HG02759 (cell line): ENCODE results near the gene ITGA11.
"Not testable (repeated sequence)": the region's sequence is repeated elsewhere in the genome, so short reads cannot be mapped to it uniquely, and the experiment has no call there.

Source experiments
- ATAC-seq: cut with Tn5 transposase; IDR thresholded peaks from one replicate; pipeline ENCODE4 v1.9.1; 2021; ENCODE audit warnings: mild to moderate bottlenecking, moderate library complexity; ENCODE audit not compliant: unreplicated experiment

Gene ITGA11

GRCh38 chr15:68427366-68427765 lies 4.6 kb downstream of the ITGA11 start:
- ATAC-seq = no peak

DNA sequence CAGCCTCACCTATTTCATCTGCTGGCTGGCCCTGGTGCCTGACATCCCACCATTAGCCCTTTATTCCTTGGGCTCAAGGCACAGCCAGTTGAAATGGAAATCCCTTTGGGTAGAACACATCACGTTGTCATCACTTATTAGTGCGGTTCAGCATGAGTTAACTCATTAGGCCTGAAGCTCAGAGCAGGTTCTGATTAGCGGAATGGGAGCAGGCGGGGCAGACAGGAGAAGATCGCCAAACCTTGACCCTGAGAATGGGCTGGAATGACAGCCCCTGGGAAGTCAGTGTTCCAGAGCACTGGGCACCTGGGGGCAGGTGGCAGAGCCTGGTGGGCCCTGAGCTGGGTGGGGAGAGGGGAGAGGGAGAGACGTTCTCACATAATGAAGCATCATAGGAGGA lies 5.8 kb downstream of the ITGA11 start:
- no peak for ATAC-seq

GRCh38 chr15:68425428-68426060 lies 6.4 kb downstream of the ITGA11 start:
- ATAC-seq = no peak

- ATAC-seq = no peak
Measured at GRCh38 chr15:68424754-68425390, 7.1 kb downstream of the ITGA11 start.

DNA sequence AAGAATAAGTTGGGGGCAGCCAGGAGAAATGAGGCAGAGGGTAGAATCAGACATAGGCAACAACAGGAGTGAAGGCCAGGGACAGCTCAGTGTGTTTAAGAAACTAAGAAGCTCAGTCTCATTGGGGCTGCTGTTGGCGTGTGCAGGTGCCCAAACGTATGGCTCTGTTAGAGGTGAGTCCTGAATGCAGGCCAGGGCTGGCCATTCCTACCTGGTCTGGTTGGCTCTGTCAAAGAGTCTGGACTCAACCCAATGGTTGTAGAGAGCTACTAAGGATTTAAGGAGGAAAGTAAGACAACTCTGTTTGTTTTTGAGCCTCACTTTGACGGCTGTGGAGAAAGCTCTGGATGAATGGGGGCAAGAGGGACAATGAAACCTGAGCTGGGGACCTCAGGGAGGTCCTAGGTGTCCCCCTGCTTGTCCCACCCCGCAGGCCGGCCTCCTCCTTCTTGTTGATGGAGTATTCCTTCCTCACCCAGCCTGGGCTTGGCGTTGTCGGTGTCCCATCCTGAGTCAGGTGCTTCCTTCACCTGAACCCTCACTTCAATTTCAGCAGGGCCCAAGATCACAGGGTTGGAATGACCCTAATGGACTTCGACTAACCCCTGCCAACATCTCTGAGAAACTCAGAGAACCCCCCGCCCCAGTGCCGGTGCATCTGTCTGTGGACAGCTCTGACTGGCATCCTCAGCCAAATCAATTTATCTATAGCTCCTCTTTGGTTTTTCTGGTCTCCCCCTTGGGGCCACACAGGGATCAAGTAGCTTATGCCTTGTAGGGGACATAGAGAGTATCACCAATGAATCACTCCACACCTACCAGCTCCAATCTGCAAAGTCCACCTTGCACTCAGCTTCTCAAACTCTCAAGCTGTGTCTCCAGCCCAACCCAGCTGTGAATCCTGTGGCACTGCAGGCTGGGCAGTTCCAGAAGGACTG lies 8.3 kb downstream of the ITGA11 start:
- no peak for ATAC-seq

GRCh38 chr15:68422403-68423145 lies 9.4 kb downstream of the ITGA11 start:
- ATAC-seq = not testable (repeated sequence)

DNA sequence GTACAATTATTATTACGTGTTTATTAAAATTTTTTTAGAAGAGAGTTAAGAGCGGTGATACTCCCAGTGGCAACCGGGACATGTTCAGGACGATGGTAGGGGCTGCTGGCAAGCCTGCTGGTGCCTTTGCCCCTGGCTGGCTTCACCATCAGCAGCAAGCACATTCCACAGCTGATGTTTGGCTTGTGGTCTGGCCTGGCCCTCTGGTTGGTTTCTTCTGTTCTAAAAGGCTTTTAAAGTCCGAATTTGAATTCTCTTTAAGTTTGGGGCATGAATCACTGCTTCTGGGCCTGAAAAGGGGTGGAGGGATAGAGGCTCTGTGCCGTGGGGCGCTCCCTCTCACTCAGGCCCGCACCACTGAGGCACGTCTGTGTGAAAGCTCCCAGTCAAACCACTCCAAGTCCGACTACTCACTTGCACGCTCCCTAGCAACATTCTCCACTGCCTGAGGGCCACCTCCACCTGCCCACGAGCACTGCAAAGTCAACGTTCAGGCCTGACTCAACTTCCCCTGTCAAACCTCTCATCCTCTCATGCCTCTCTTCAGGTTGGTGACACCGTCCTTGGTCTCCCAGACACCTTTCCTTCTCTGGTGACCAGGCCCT lies 10.1 kb downstream of the ITGA11 start:
- no peak for ATAC-seq

- no peak for ATAC-seq
Measured at GRCh38 chr15:68421115-68421551, 10.8 kb downstream of the ITGA11 start.

- no peak for ATAC-seq
Measured at GRCh38 chr15:68420186-68420684, 11.7 kb downstream of the ITGA11 start.

- no peak for ATAC-seq
Measured at GRCh38 chr15:68419301-68420175, 12.4 kb downstream of the ITGA11 start.

DNA sequence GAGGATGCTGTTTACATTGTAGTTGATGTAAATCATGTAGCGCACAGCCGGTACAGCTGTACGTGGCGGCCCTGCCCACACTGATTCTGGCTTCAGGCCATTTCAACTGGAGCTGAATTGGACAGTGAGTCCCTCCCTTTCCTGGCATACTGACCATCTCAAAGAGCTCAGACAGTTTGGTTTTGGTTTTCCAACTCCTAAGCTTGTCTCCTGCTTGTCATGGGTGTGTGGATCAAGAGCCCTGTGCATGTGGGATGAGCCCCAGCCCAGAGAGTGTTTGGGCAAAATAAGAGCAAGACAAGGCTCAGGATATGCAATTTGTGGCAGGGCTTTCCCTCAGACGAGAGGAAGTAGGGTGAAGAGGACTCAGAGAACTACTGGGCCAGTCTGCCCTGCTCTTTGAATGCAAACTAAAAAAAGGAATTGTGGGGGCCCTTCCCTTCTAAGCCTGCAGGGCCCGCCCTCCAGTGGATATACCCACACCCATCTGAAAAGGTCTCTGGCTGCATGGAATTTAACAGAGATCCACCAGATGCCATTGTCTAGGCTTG lies 13.3 kb downstream of the ITGA11 start:
- ATAC-seq = no peak

DNA sequence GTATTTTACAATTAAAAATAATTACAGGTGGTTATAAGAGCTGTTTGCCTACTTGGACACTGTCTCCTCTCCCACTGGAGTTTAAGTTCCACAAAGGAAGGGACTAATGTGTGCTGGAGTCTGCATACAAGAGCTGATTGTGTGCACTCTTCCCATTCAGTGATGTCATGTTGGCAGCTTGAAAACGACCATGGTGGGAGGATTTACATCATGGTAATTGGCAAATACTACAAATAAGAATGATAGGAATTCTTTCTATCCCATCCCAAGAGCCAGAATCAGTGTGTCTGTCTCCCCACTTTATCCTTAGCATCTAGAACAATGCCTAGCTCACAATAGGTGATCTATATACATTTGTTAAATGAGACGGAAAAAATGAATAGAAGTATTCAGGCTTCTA lies 14.1 kb downstream of the ITGA11 start:
- ATAC-seq = no peak

- no peak for ATAC-seq
Measured at GRCh38 chr15:68417051-68417450, 14.9 kb downstream of the ITGA11 start.

DNA sequence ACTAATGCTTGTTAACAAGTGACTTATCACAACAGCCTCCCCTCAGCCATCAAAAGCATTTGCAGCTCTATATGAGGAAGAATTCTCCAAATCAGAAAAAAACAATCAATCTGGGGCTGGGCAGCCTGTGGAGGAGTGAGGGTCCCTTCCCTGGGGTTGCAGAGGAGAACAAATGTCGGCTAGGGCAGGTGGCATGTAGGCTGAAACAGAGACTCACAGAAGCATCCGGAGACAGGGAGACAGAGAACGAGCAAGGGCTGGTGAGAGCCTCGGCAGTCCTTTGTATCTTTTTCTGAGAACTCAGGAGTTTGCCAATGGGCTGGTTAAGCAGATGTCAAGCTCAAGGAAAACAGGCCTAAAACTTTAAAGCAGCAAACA lies 15.8 kb downstream of the ITGA11 start:
- no peak for ATAC-seq

GRCh38 chr15:68415501-68416157 lies 16.3 kb downstream of the ITGA11 start:
- no peak for ATAC-seq

DNA sequence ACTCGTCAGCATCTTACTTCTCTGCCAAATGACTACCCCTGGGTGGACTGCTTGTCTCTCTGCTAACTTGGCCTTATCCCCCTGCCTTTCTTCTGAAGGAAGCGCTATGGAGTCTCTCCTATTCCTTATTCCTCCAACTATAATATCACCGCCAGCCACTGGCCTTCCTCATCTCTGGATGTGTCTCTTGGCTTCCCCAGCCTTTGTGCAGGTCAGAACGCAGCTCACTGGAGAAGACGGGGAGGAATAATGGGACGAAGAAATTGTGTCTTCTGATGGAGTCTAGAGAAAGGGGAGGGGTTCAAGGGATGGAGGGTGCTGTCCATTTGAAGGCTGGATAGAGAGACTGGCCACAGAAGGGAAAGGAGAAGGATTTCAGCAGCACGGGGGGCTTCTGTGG lies 16.9 kb downstream of the ITGA11 start:
- no peak for ATAC-seq

GRCh38 chr15:68414591-68414990 lies 17.4 kb downstream of the ITGA11 start:
- ATAC-seq = no peak

DNA sequence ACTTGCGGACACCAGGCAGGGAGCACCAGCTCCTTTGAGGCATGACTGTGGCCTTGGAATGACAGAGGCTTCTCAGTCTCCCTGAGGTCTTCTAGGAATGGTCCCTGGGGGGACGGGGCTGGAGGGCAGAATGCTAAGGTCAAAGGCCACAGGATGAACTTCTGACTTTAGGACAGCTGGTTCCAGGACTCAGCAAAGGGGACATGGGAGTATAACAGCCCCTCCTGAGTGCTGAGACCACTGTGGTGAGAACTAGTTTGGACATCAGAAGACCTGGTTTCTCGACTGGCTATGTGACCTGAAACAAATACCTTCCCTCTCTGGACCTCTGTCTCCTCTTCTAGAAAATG lies 17.8 kb downstream of the ITGA11 start:
- no peak for ATAC-seq
